Right cardiac atrium (tissue), 5 donors: ENCODE data around the gene NEK6. TPM values are rescaled to one million over a fixed set of nuclear protein-coding genes. Genes with fewer than 3 reads are reported as not detected.

Experiments used
- ATAC-seq, 2 donors: fragments of 200-7000 bp; cut with Tn5 transposase; one replicate each; pipeline versions ENCODE4 v1.8.0 to v1.9.1; 2020; ENCODE audit warnings: moderate library complexity in 2 of 2, mild to moderate bottlenecking in 1 of 2
- DNase-seq, 3 donors: peaks; one replicate each; pipeline ENCODE4 v3.0.0-alpha.2; 2020
- H3K27ac ChIP-seq: one replicate; pipeline ENCODE4 v1.5.1; 2013; ENCODE audit warnings: mild to moderate bottlenecking, low read length, control low read depth, moderate library complexity
- H3K27me3 ChIP-seq: one replicate; pipeline ENCODE4 v1.6.1; 2013; ENCODE audit not compliant: control insufficient read depth, insufficient read depth
- H3K4me1 ChIP-seq: one replicate; pipeline ENCODE4 v1.6.1; 2013; ENCODE audit warnings: low read length; ENCODE audit not compliant: control insufficient read depth, insufficient read depth
- H3K4me3 ChIP-seq: one replicate; pipeline ENCODE4 v1.5.1; 2013; ENCODE audit warnings: low read length, control low read depth
- H3K9me3 ChIP-seq: one replicate; pipeline ENCODE4 v1.6.1; 2013; ENCODE audit warnings: low read length; ENCODE audit not compliant: control insufficient read depth
- WGBS: extraction: QIAGEN DNeasy Blood & Tissue Kit; methylation state at CpG from one replicate; pipeline ENCODE4 v1.1.7; 2013; 5-methylcytosine and 5-hydroxymethylcytosine counted together
- intact Hi-C, 4 donors: fragments of 100-400 bp; cut with DNase I; formaldehyde crosslinking; loops; one replicate each; pipeline versions ENCODE4 v1.11.0 to v1.14.0; 2022 to 2023
- polyA plus RNA-seq: library from polyadenylated mRNA; stranded (reverse); fragments of 200-250 nt; gene quantifications from one replicate; pipeline ENCODE4 v1.2.3, GENCODE V29; 2013
- total RNA-seq, 4 donors: library from RNA; stranded (reverse); fragmentation: NEBNext Ultra II Directional; extraction: Animal tissue kit (Norgen Biotek cat#: 25700); gene quantifications; one replicate each; pipeline ENCODE4 v1.2.1, GENCODE V29; 2021
- donor health status: healthy with polysubstance abuse.
- donor health status: DM: no; HTN: yes; CAD: no.
- donor health status: DM: no; HTN: no; CAD: no.
- donor health status: DM: no; HTN: yes; CAD: no; lungs with severe emphysema.
- donor health status: DM: yes; HTN: yes; CAD: no.

Gene NEK6
- total and polyA plus RNA-seq, 5 donors, result 4.7 to 19.2 (median 12.2) TPM

DNA sequence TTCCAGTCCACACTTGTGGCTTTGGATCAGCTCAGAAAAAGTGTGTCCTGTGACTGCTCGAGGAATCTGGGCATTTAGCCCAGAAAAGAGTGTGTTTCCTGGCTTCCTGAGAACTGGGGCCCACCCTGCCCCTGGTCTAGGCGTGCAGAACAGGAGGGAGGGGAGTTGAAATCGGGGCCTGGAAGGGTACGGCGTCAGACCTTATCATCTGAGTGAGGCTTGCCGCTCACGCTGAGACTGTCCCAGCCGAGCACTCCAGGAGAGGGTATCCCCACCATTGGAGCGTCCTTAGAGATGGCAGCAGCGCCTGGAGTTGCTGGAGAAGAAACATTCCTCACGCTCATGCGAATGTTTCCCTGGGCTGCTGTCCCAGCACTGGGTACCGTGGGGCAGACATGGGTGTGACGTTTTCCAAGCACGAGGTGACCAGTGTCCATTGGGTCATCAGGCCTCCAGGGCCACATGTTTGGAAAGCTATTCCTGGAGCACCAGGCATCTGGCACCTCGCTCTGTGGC, 22.5 kb downstream of the NEK6 start:
- Histone ChIP-seq H3K27ac (peak overlapping the region; percentile 74), H3K9me3 (no peaks in the 10 kb centered on the region), H3K4me3 (no peak overlapping the region), H3K4me1 (peaks cover 30% of the 10 kb centered on the region), H3K27me3 (no peaks in the 10 kb centered on the region)
- ATAC-seq (peak; percentile 74 to 80), DNase-seq (peak; percentile 82 to 88 (median 84))
- WGBS, result 20% methylated on average over 16 of the region's 16 CpGs
- intact Hi-C loops, result no loop called here

DNA sequence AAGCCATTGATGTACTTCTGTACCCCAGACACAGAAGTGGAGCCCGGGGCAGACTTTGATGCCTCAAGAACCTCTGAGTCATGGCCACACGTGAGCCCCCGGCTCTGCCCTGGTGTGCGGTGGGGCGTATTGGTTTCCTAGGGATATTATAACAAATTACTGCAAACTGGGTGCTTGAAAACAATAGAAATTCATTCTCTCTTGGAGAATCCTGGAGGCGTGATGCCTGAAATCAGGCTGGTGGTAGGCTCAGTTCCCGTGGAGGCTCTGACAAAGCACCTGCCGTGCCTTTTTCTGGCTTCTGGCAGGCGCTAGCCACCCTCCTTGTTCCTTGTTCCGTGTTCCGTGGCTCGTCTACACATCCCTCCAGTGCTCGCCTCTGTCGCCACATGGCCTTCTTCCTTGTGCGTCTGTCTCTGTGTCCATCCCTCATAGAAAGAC, 24.2 kb downstream of the NEK6 start:
- Histone ChIP-seq H3K27ac (peak overlapping the region; percentile 38), H3K4me3 (no peak overlapping the region), H3K4me1 (peaks cover 37% of the 10 kb centered on the region), H3K27me3 (no peaks in the 10 kb centered on the region), H3K9me3 (no peaks in the 10 kb centered on the region)
- WGBS, result 67% methylated on average over 15 of the region's 15 CpGs
- intact Hi-C loops, result no loop called here
- DNase-seq (no peak), ATAC-seq (no peak)

- ATAC-seq, result peak; percentile 77 to 83
- no peaks in the 10 kb centered on the region for H3K27me3 ChIP-seq
- H3K9me3 ChIP-seq, result no peaks in the 10 kb centered on the region
- H3K27ac ChIP-seq, result peak overlapping the region; percentile 38
- H3K4me3 ChIP-seq, result no peak overlapping the region
- intact Hi-C loops, result no loop called here
- 25% methylated on average over 20 of the region's 20 CpGs for WGBS
- H3K4me1 ChIP-seq, result peaks cover 37% of the 10 kb centered on the region
- peak; percentile 90 to 93 (median 92) for DNase-seq
Observed at GRCh38 chr9:124282442-124283227, 24.9 kb downstream of the NEK6 start.

GRCh38 chr9:124283228-124283814, 25.6 kb downstream of the NEK6 start:
- 53% methylated on average over 15 of the region's 15 CpGs for WGBS
- Histone ChIP-seq H3K4me1 (peaks cover 37% of the 10 kb centered on the region), H3K4me3 (no peak overlapping the region), H3K27me3 (no peaks in the 10 kb centered on the region), H3K9me3 (no peaks in the 10 kb centered on the region), H3K27ac (peak overlapping the region; percentile 29)
- intact Hi-C loops, result no loop called here
- DNase-seq (no peak), ATAC-seq (no peak)

- intact Hi-C loops, result no loop called here
Observed at GRCh38 chr9:124284237-124284831, 26.6 kb downstream of the NEK6 start.

GRCh38 chr9:124284940-124285441, 27.2 kb downstream of the NEK6 start:
- ATAC-seq (peak; percentile 22 to 40), DNase-seq (peak; percentile 68 to 84 (median 80))
- peaks cover 30% of the 10 kb centered on the region for H3K4me1 ChIP-seq

More at GRCh38 chr9:124284237-124284831, 26.6 kb downstream of the NEK6 start:
- H3K9me3 ChIP-seq, result no peaks in the 10 kb centered on the region
- no peaks in the 10 kb centered on the region for H3K27me3 ChIP-seq
- WGBS, result 59% methylated on average over 18 of the region's 18 CpGs
- H3K4me3 ChIP-seq, result no peak overlapping the region
- H3K4me1 ChIP-seq, result peaks cover 37% of the 10 kb centered on the region
- ATAC-seq (no peak), DNase-seq (peak; percentile 61 to 84 (median 81))
- H3K27ac ChIP-seq, result peak overlapping the region; percentile 14

GRCh38 chr9:124285490-124285889, 27.7 kb downstream of the NEK6 start:
- no peak for ATAC-seq
- Histone ChIP-seq H3K9me3 (no peaks in the 10 kb centered on the region), H3K4me1 (peaks cover 32% of the 10 kb centered on the region), H3K27me3 (no peaks in the 10 kb centered on the region), H3K27ac (peak overlapping the region; percentile 46), H3K4me3 (no peak overlapping the region)
- DNase-seq, result no peak
- WGBS, result 60% methylated on average over 11 of the region's 11 CpGs
- intact Hi-C loops, result no loop called here

More at GRCh38 chr9:124284940-124285441, 27.2 kb downstream of the NEK6 start:
- WGBS, result 59% methylated on average over 18 of the region's 18 CpGs
- intact Hi-C loops, result no loop called here
- no peaks in the 10 kb centered on the region for H3K9me3 ChIP-seq
- H3K27me3 ChIP-seq, result no peaks in the 10 kb centered on the region
- H3K4me3 ChIP-seq, result no peak overlapping the region
- peak overlapping the region; percentile 46 for H3K27ac ChIP-seq

DNA sequence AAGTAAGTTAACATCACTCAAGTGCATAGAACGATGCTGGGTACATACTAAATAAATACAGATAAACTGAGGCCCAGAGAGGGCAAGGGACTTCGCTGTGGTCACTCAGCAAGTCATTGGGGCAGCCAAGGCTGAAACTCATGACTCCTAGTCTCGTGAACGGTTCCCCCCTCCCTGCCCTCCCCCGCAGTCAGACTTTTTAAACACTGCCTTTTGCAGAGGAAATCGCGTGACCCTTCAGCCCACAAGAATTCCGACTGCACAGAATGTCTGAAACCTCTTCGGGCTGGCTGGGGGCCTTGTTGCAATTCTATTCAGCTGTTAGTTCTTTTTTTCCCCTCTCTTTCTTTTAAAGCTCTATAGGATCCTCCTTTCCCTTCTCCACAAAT, 28.1 kb downstream of the NEK6 start:
- ATAC-seq (peak in 1 of 2 donors; percentile 7), DNase-seq (peak; percentile 77 to 84 (median 77))
- whole genome bisulfite sequencing, result 29% methylated on average over 9 of the region's 9 CpGs
- no peaks in the 10 kb centered on the region for H3K27me3 ChIP-seq
- H3K27ac ChIP-seq, result peak overlapping the region; percentile 46
- H3K4me1 ChIP-seq, result peaks cover 35% of the 10 kb centered on the region
- H3K4me3 ChIP-seq, result no peak overlapping the region
- intact Hi-C loops, result no loop called here
- H3K9me3 ChIP-seq, result no peaks in the 10 kb centered on the region

DNA sequence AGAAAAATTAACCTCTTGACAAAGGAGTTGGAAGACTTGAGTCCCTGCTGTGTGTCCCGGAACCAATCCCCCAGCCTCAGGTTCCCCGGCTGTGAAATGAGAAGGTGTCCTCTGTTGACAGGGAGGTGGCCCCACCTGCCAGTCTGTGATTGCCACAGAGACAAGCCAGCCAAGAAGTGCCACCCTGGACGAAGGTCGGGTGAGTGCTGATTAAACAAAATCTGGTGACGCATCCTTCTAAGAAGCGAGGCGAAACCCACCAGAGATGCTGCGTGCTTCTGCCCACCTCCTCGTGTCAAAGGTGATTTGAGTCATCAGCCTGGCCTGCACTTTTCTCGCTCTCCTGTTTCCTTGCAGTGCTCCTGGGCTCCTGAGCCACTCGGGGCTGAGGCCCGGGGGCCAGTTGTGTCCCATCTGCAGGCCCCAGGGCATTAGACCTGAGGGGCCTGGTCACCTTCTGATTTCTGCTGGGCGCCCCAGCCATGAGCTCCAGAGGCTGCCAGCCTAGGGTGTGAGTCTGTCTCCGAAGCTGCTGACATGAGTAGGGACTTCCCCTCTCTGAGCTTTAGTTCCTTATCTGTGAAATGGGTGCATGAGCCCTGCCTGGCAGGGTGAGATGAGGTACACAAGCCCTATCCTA, 28.7 kb downstream of the NEK6 start:
- intact Hi-C loops, result no loop called here
- Histone ChIP-seq H3K4me3 (no peak overlapping the region), H3K4me1 (peaks cover 37% of the 10 kb centered on the region), H3K27ac (peak overlapping the region; percentile 70), H3K27me3 (no peaks in the 10 kb centered on the region), H3K9me3 (no peaks in the 10 kb centered on the region)
- ATAC-seq (no peak), DNase-seq (no peak)
- WGBS, result 74% methylated on average over 14 of the region's 14 CpGs

- H3K4me3 ChIP-seq, result no peak overlapping the region
- DNase-seq (no peak), ATAC-seq (no peak)
- H3K27ac ChIP-seq, result no peak overlapping the region
- intact Hi-C loops, result no loop called here
- WGBS, result 77% methylated on average over 21 of the region's 21 CpGs
- H3K27me3 ChIP-seq, result no peaks in the 10 kb centered on the region
- H3K9me3 ChIP-seq, result no peaks in the 10 kb centered on the region
- peaks cover 32% of the 10 kb centered on the region for H3K4me1 ChIP-seq
Observed at GRCh38 chr9:124290053-124290591, 32.4 kb downstream of the NEK6 start.
